Spleen (tissue), 7 donors: ENCODE results near the gene BCL6B.
"Not testable (repeated sequence)": the region's sequence is repeated elsewhere in the genome, so short reads cannot be mapped to it uniquely, and the experiment has no call there.

Source experiments
- CTCF ChIP-seq, 11 experiments: fragments of 200-600 bp in 7 of 11; fragments of 450-650 bp in 4 of 11; sonication (generic) in 4 of 11; IDR thresholded peaks in 8 of 11; conservative IDR thresholded peaks in 3 of 11; 1 replicate in 7 of 11; 2 replicates in 4 of 11; pipeline versions ENCODE4 v1.4.0 to v1.8.0; 2016 to 2021; ENCODE audit warnings: antibody characterized with exemption in 11 of 11, inconsistent platforms in 4 of 11, mild to moderate bottlenecking in 1 of 11
- POLR2A ChIP-seq, 3 donors: fragments of 450-650 bp; IDR thresholded peaks; one replicate each; pipeline ENCODE4 v1.5.1; 2017; ENCODE audit warnings: antibody characterized with exemption in 3 of 3, mild to moderate bottlenecking in 1 of 3
- donor health status: DM: no; HTN: no; CAD: no; lungs with moderate emphysema.
- donor health status: DM: no; HTN: no; CAD: no.
- donor health status: DM: no; HTN: no; CAD: no.

- not testable (repeated sequence) for TF ChIP-seq POLR2A (IDR thresholded peaks at IDR 0.05); CTCF (IDR thresholded peaks at IDR 0.05 in 8 of 11, conservative IDR thresholded peaks at IDR 0.05 in 3 of 11)
These were observed 29.2 kb upstream of the BCL6B start for GRCh38 chr17:6993613-6994056.
